Panc1 (cell line): Measurements from ENCODE around the gene SLC1A3. TPM values are rescaled to one million over a fixed set of nuclear protein-coding genes. Genes with fewer than 3 reads are reported as not detected.

ENCODE experiments used
- ATAC-seq: fragments of 200-7000 bp; cut with Tn5 transposase; 2 replicates; pipeline ENCODE4 v1.9.1; 2020; ENCODE audit warnings: mild to moderate bottlenecking, moderate library complexity
- BruUV-seq: library from RNA; stranded (reverse); fragments of 400-500 nt; replicated peaks from 2 replicates; lab custom pipeline; 2021; lab: Mats Ljungman, UMichigan
- CTCF ChIA-PET: fragments of 300-600 bp; sonication (Branson Sonifier 250); formaldehyde crosslinking; loops from one replicate; lab custom pipeline; 2022; ENCODE audit warnings: antibody characterized with exemption; lab: Charles Lee
- POLR2A ChIA-PET: fragments of 300-600 bp; sonication (Branson Sonifier 250); formaldehyde crosslinking; loops from one replicate; lab custom pipeline; 2022; ENCODE audit warnings: antibody characterized with exemption; lab: Charles Lee
- DNase-seq: peaks from one replicate; pipeline ENCODE4 v3.0.0-alpha.2; 2010; ENCODE audit warnings: low read depth, low spot score
- H3K27ac ChIP-seq: 2 replicates; pipeline ENCODE4 v1.5.1; 2011; ENCODE audit warnings: mild to moderate bottlenecking, low read length, inconsistent platforms
- H3K27me3 ChIP-seq: fragments of 200-500 bp; sonication (Bioruptor generic); 2 replicates; pipeline ENCODE4 v1.6.0; 2014; ENCODE audit warnings: low read length, inconsistent platforms; ENCODE audit not compliant: control insufficient read depth, insufficient read depth
- H3K36me3 ChIP-seq: fragments of 200-500 bp; sonication (Bioruptor generic); 2 replicates; pipeline ENCODE4 v1.5.1; 2014; ENCODE audit warnings: inconsistent platforms, mild to moderate bottlenecking, low read length, moderate library complexity; ENCODE audit not compliant: control insufficient read depth, insufficient read depth
- H3K4me1 ChIP-seq: 2 replicates; pipeline ENCODE4 v1.5.1; 2011; ENCODE audit warnings: inconsistent platforms, mild to moderate bottlenecking, low read length, moderate library complexity; ENCODE audit not compliant: control insufficient read depth, insufficient read depth
- H3K4me3 ChIP-seq, 2 experiments: 2 replicates each; pipeline ENCODE4 v1.5.1; 2011 to 2012; ENCODE audit warnings: low read depth in 2 of 2, low read length in 2 of 2, mild to moderate bottlenecking in 2 of 2, inconsistent platforms in 1 of 2, moderate library complexity in 1 of 2
- H3K9me3 ChIP-seq: fragments of 200-500 bp; sonication (Bioruptor generic); 2 replicates; pipeline ENCODE4 v1.5.1; 2014; ENCODE audit warnings: low read depth, mild to moderate bottlenecking, inconsistent platforms, low read length, moderate library complexity; ENCODE audit not compliant: control insufficient read depth, insufficient read depth
- POLR2AphosphoS5 ChIP-seq: IDR thresholded peaks from 2 replicates; pipeline ENCODE4 v1.6.1; 2012; ENCODE audit warnings: mild to moderate bottlenecking, low read depth, low read length, moderate library complexity
- SIN3A ChIP-seq: IDR thresholded peaks from 2 replicates; pipeline ENCODE4 v1.6.1; 2012; ENCODE audit warnings: low read depth, mild to moderate bottlenecking, low read length, moderate library complexity, borderline replicate concordance; ENCODE audit not compliant: insufficient read depth
- TCF7L2 ChIP-seq: IDR thresholded peaks from 2 replicates; pipeline ENCODE4 v1.6.1; 2011; ENCODE audit warnings: mild to moderate bottlenecking, low read depth, low read length, inconsistent platforms
- in situ Hi-C: cut with HindIII; loops from 2 replicates; pipeline ENCODE4 v1.10.0; 2016; ENCODE audit warnings: low sequenced_read_pairs, low pct_unique_long_range_greater_than_20kb
- intact Hi-C: fragments of 100-400 bp; cut with micrococcal nuclease; formaldehyde crosslinking; loops from one replicate; pipeline ENCODE4 v1.10.0; 2022; ENCODE audit not compliant: unreplicated experiment
- total RNA-seq: library from RNA; stranded (reverse); gene quantifications from one replicate; pipeline ENCODE4 v1.2.1, GENCODE V29; 2021; ENCODE audit not compliant: unreplicated experiment
- TF ChIP-seq, protein P1 (sequence below): fragments of 450-650 bp; IDR thresholded peaks from 2 replicates; pipeline ENCODE4 v1.5.1; 2017; ENCODE audit warnings: mild to moderate bottlenecking
- TF ChIP-seq, protein P2 (sequence below), 2 experiments: IDR thresholded peaks; 2 replicates each; pipeline ENCODE4 v1.6.1; 2011 to 2012; ENCODE audit warnings: low read depth in 2 of 2, control low read depth in 1 of 2, low read length in 1 of 2, mild to moderate bottlenecking in 1 of 2, moderate library complexity in 1 of 2; ENCODE audit not compliant: insufficient read depth in 1 of 2

Gene SLC1A3
- total RNA-seq, 1 experiment from 2014 or later: 0.13 TPM

DNA sequence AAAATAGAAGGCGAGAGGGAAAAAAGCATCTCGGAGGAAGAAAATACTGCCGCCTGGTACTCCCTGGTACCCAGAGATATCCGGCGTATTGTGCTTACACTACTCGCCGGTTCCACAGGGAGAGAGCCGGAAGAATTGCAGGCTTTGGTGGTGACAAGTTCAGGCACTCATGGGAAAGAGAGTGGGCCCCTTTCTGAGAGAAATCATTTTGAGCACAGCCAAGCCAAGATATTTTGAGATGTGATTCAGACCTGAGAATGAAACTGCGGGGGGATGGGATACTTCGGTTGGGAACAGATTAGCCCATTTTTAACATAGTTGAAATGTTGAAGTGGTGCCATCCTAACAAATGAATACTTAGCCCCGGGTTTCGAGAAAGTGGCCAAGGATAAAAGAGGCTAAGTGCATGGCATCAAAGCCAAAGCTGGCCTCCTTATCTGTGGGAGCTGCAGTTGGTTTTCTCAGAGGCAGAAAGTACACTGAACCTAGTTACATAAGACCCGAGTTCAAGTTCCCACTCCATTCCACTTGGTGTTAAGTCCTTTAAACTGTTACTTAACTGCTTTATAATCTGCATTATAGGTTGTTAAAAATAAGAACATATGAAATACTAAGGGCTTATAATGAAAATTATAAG, 62.7 kb downstream of the SLC1A3 start:
- Histone ChIP-seq H3K9me3 (no peaks in the 10 kb centered on the region), H3K27me3 (peaks cover 3% of the 10 kb centered on the region), H3K27ac (no peak overlapping the region), H3K4me3 (no peak overlapping the region), H3K36me3 (no peaks in the 10 kb centered on the region; the same call in 1 of the 2 replicates), H3K4me1 (no peaks in the 10 kb centered on the region)
- TF ChIP-seq POLR2AphosphoS5 (no peak), TCF7L2 (no peak), SIN3A (no peak)
- TF ChIP-seq, protein P1, sequence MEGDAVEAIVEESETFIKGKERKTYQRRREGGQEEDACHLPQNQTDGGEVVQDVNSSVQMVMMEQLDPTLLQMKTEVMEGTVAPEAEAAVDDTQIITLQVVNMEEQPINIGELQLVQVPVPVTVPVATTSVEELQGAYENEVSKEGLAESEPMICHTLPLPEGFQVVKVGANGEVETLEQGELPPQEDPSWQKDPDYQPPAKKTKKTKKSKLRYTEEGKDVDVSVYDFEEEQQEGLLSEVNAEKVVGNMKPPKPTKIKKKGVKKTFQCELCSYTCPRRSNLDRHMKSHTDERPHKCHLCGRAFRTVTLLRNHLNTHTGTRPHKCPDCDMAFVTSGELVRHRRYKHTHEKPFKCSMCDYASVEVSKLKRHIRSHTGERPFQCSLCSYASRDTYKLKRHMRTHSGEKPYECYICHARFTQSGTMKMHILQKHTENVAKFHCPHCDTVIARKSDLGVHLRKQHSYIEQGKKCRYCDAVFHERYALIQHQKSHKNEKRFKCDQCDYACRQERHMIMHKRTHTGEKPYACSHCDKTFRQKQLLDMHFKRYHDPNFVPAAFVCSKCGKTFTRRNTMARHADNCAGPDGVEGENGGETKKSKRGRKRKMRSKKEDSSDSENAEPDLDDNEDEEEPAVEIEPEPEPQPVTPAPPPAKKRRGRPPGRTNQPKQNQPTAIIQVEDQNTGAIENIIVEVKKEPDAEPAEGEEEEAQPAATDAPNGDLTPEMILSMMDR: no peak
- TF ChIP-seq, protein P2, sequence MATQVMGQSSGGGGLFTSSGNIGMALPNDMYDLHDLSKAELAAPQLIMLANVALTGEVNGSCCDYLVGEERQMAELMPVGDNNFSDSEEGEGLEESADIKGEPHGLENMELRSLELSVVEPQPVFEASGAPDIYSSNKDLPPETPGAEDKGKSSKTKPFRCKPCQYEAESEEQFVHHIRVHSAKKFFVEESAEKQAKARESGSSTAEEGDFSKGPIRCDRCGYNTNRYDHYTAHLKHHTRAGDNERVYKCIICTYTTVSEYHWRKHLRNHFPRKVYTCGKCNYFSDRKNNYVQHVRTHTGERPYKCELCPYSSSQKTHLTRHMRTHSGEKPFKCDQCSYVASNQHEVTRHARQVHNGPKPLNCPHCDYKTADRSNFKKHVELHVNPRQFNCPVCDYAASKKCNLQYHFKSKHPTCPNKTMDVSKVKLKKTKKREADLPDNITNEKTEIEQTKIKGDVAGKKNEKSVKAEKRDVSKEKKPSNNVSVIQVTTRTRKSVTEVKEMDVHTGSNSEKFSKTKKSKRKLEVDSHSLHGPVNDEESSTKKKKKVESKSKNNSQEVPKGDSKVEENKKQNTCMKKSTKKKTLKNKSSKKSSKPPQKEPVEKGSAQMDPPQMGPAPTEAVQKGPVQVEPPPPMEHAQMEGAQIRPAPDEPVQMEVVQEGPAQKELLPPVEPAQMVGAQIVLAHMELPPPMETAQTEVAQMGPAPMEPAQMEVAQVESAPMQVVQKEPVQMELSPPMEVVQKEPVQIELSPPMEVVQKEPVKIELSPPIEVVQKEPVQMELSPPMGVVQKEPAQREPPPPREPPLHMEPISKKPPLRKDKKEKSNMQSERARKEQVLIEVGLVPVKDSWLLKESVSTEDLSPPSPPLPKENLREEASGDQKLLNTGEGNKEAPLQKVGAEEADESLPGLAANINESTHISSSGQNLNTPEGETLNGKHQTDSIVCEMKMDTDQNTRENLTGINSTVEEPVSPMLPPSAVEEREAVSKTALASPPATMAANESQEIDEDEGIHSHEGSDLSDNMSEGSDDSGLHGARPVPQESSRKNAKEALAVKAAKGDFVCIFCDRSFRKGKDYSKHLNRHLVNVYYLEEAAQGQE (IDR thresholded peaks at IDR 0.05; ENCODE audit: insufficient read depth in 1 of 2, low read depth in 2 of 2, low read length in 1 of 2): no peak
- POLR2A ChIA-PET: no interaction called here
- DNase-seq (no peak), ATAC-seq (no peak)
- CTCF ChIA-PET: no interaction called here
- BruUV-seq: no TSS peak
- in situ Hi-C loops (no loop called here), intact Hi-C loops (no loop called here)

DNA sequence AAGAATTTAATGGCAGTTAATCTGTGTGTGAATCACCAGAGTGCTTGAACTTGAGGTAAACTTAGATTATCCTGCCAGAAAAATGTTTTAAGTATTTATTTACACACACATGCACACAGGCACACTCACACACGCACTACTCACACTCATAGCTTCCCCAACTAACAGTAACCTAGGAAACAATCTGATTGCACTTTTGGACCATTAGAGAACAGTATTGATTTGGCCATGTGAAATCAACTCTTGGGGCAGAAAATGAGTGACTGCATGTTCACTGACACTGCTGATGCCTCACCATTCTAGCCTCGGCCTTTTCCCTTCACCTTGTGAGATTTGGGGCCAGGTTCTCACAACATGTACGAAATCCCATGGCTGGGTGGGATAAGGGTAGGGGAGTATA, 64.1 kb downstream of the SLC1A3 start:
- BruUV-seq: no TSS peak

More for the DNA sequence above, 64.1 kb downstream of the SLC1A3 start:
- H3K27ac ChIP-seq: no peak overlapping the region
- H3K4me3 ChIP-seq: no peak overlapping the region
- H3K27me3 ChIP-seq: peaks cover 3% of the 10 kb centered on the region
- H3K9me3 ChIP-seq: no peaks in the 10 kb centered on the region
- H3K36me3 ChIP-seq: no peaks in the 10 kb centered on the region; the same call in 1 of the 2 replicates
- in situ Hi-C loops: no loop called here
- CTCF ChIA-PET: no interaction called here
- POLR2A ChIA-PET: no interaction called here
- ATAC-seq (no peak), DNase-seq (no peak)
- intact Hi-C loops: no loop called here
- no peaks in the 10 kb centered on the region for H3K4me1 ChIP-seq
- no peak for TF ChIP-seq POLR2AphosphoS5
- TF ChIP-seq SIN3A: no peak
- TF ChIP-seq, protein P2 (IDR thresholded peaks at IDR 0.05; ENCODE audit: insufficient read depth in 1 of 2, low read depth in 2 of 2, low read length in 1 of 2): no peak
